ENCODE results near the gene CIAO2B. TPM values are rescaled to one million over a fixed set of nuclear protein-coding genes. Genes with fewer than 3 reads are reported as not detected.
"Not testable (repeated sequence)": the region's sequence is repeated elsewhere in the genome, so short reads cannot be mapped to it uniquely, and the experiment has no call there.

The CIAO2B gene
- total RNA-seq, 4 donors from 2014 or later, result 189 to 338 (median 264) TPM

- in situ Hi-C loops (cut with MboI; ENCODE audit: low sequenced_read_pairs in 4 of 4) (no loop called here), intact Hi-C loops (cut with DNase I; ENCODE audit: low total_unique reads) (loop anchor here (2.0 kb wide), 1 partner anchor 208 kb away; no protein-coding TSS in a partner anchor)
- H3K27me3 ChIP-seq, result no peaks in the 10 kb centered on the region
- no peak overlapping the region for H3K4me3 ChIP-seq
- no peak for ATAC-seq
- no peaks in the 10 kb centered on the region for H3K9me3 ChIP-seq
- peaks cover 0 to 25% of the 10 kb centered on the region in 2 donors for H3K36me3 ChIP-seq
- peak overlapping the region; percentile 97 to 99 (median 97) for H3K27ac ChIP-seq
- DNase-seq, result no peak
- H3K4me1 ChIP-seq, result peaks cover 15 to 28% of the 10 kb centered on the region in 2 donors
- TF ChIP-seq, protein P1, sequence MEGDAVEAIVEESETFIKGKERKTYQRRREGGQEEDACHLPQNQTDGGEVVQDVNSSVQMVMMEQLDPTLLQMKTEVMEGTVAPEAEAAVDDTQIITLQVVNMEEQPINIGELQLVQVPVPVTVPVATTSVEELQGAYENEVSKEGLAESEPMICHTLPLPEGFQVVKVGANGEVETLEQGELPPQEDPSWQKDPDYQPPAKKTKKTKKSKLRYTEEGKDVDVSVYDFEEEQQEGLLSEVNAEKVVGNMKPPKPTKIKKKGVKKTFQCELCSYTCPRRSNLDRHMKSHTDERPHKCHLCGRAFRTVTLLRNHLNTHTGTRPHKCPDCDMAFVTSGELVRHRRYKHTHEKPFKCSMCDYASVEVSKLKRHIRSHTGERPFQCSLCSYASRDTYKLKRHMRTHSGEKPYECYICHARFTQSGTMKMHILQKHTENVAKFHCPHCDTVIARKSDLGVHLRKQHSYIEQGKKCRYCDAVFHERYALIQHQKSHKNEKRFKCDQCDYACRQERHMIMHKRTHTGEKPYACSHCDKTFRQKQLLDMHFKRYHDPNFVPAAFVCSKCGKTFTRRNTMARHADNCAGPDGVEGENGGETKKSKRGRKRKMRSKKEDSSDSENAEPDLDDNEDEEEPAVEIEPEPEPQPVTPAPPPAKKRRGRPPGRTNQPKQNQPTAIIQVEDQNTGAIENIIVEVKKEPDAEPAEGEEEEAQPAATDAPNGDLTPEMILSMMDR (IDR thresholded peaks at IDR 0.05 in 4 of 5, conservative IDR thresholded peaks at IDR 0.05 in 1 of 5), result no peak
- no peak for TF ChIP-seq POLR2A (IDR thresholded peaks at IDR 0.05)
Observed at GRCh38 chr16:66946541-66946940, 12.3 kb upstream of the CIAO2B start.

- intact Hi-C loops (cut with DNase I; ENCODE audit: low total_unique reads) (loop anchor here (2.0 kb wide), 1 partner anchor 209 kb away; no protein-coding TSS in a partner anchor), in situ Hi-C loops (cut with MboI; ENCODE audit: low sequenced_read_pairs in 4 of 4) (no loop called here)
- H3K27me3 ChIP-seq, result no peaks in the 10 kb centered on the region
- peaks cover 0 to 31% of the 10 kb centered on the region in 2 donors for H3K36me3 ChIP-seq
- H3K27ac ChIP-seq, result peak overlapping the region in 3 of 4 donors; percentile 7 to 97 (median 22)
- no peaks in the 10 kb centered on the region for H3K9me3 ChIP-seq
- no peak overlapping the region for H3K4me3 ChIP-seq
- ATAC-seq, result no peak
- TF ChIP-seq POLR2A (IDR thresholded peaks at IDR 0.05), result no peak
- TF ChIP-seq, protein P1 (IDR thresholded peaks at IDR 0.05 in 4 of 5, conservative IDR thresholded peaks at IDR 0.05 in 1 of 5), result no peak
- peaks cover 15 to 22% of the 10 kb centered on the region in 2 donors for H3K4me1 ChIP-seq
- no peak for DNase-seq
Observed at GRCh38 chr16:66945939-66946338, 11.7 kb upstream of the CIAO2B start.

DNA sequence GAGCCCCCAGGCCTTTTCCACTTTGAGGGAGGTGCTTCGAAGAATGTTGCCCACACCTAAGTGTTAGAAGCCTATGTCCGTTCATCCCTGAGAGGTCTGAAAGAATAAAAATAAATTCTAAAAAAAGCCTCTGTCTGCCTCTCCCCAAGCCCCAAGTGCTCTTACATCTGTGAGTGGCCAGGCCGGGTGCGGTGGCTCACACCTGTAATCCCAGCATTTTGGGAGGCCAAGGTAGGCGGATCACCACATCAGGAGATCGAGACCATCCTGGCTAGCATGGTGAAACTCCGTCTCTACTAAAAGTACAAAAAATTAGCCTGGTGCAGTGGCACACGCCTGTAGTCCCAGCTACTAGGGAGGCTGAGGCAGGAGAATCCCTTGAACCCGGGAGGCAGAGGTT lies 10.8 kb upstream of the CIAO2B start:
- Histone ChIP-seq H3K36me3 (peaks cover 0 to 41% of the 10 kb centered on the region in 2 donors), H3K4me1 (peaks cover 10 to 14% of the 10 kb centered on the region in 2 donors), H3K27ac (peak overlapping the region in 3 of 4 donors; percentile 6 to 22 (median 18))
- H3K4me3 ChIP-seq; DNase-seq; in situ Hi-C loops (cut with MboI; ENCODE audit: low sequenced_read_pairs in 4 of 4); intact Hi-C loops (cut with DNase I; ENCODE audit: low total_unique reads); H3K9me3 ChIP-seq; ATAC-seq; H3K27me3 ChIP-seq: not testable (repeated sequence)

GRCh38 chr16:66944054-66944441 lies 9.8 kb upstream of the CIAO2B start:
- ATAC-seq (no peak), DNase-seq (no peak)
- no peaks in the 10 kb centered on the region for H3K9me3 ChIP-seq
- peaks cover 4 to 12% of the 10 kb centered on the region in 2 donors for H3K4me1 ChIP-seq
- H3K36me3 ChIP-seq, result peaks cover 0 to 50% of the 10 kb centered on the region in 2 donors
- no peaks in the 10 kb centered on the region for H3K27me3 ChIP-seq
- no peak overlapping the region for H3K27ac ChIP-seq
- intact Hi-C loops (cut with DNase I; ENCODE audit: low total_unique reads) (no loop called here), in situ Hi-C loops (cut with MboI; ENCODE audit: low sequenced_read_pairs in 4 of 4) (no loop called here)
- no peak overlapping the region for H3K4me3 ChIP-seq
- TF ChIP-seq, protein P1 (IDR thresholded peaks at IDR 0.05 in 4 of 5, conservative IDR thresholded peaks at IDR 0.05 in 1 of 5), result no peak
- no peak for TF ChIP-seq POLR2A (IDR thresholded peaks at IDR 0.05)

GRCh38 chr16:66943426-66944053 lies 9.3 kb upstream of the CIAO2B start:
- no peak for TF ChIP-seq POLR2A (IDR thresholded peaks at IDR 0.05)
- TF ChIP-seq, protein P1 (IDR thresholded peaks at IDR 0.05 in 4 of 5, conservative IDR thresholded peaks at IDR 0.05 in 1 of 5), result no peak
- Histone ChIP-seq H3K4me3 (no peak overlapping the region), H3K9me3 (no peaks in the 10 kb centered on the region), H3K27me3 (no peaks in the 10 kb centered on the region), H3K27ac (no peak overlapping the region), H3K4me1 (peaks cover 0 to 10% of the 10 kb centered on the region in 2 donors), H3K36me3 (peaks cover 0 to 55% of the 10 kb centered on the region in 2 donors)
- no peak for DNase-seq
- in situ Hi-C loops (cut with MboI; ENCODE audit: low sequenced_read_pairs in 4 of 4) (no loop called here), intact Hi-C loops (cut with DNase I; ENCODE audit: low total_unique reads) (no loop called here)
- no peak for ATAC-seq

All from gastrocnemius medialis (tissue), 4 donors.